ENCODE measurements around the gene RBM19. TPM values are rescaled to one million over a fixed set of nuclear protein-coding genes. Genes with fewer than 3 reads are reported as not detected.

RBM19 gene
- total and polyA plus RNA-seq, 4 donors = 7.9 to 18.7 (median 9.0) TPM

DNA sequence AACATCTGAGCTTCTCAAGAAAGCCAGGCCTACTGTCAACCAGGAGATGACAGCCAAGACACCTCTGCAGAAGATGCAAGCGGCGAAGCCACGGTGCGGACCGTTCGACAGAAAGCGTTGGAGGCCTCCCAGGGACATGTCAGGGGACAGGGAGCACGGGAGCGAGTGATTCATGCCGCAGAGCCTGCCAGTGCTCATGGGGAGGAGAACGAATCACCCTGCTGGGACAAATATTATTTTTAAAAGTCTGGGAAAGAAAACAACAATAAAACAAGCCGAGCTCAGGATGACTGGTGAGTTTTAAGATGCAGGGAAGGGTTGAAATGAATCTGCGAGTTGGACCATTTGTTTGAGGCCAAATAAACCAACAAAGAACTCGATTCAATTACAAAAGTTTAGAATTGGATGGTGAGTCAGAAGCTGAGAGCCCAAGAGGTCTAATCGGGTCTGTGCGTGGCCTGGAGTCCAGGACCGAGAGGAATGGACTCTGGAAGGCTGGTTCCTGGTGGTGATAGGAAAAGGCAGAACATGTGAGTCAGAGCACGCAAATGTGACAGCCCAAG is 91.0 kb downstream of the RBM19 start:
- TF ChIP-seq EGR1 (IDR thresholded peaks at IDR 0.05; ENCODE audit: low read depth in 2 of 2) = no peak
- no peak for TF ChIP-seq SP1 (IDR thresholded peaks at IDR 0.05)
- no peak for TF ChIP-seq JUND (IDR thresholded peaks at IDR 0.05)
- no peak for TF ChIP-seq ZBTB33 (IDR thresholded peaks at IDR 0.05)
- no peak for TF ChIP-seq TAF1 (conservative IDR thresholded peaks at IDR 0.05)
- TF ChIP-seq FOXA2 (IDR thresholded peaks at IDR 0.05) = no peak
- TF ChIP-seq MAX (IDR thresholded peaks at IDR 0.05) = no peak
- TF ChIP-seq, protein P1, sequence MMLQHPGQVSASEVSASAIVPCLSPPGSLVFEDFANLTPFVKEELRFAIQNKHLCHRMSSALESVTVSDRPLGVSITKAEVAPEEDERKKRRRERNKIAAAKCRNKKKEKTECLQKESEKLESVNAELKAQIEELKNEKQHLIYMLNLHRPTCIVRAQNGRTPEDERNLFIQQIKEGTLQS (IDR thresholded peaks at IDR 0.05) = no peak
- no peak for TF ChIP-seq NR2F2 (IDR thresholded peaks at IDR 0.05)
- no peak for TF ChIP-seq YY1 (IDR thresholded peaks at IDR 0.05)
- TF ChIP-seq GABPA (IDR thresholded peaks at IDR 0.05 in 1 of 2, conservative IDR thresholded peaks at IDR 0.05 in 1 of 2) = no peak
- TF ChIP-seq HNF4A (conservative IDR thresholded peaks at IDR 0.05) = no peak
- TF ChIP-seq RXRA (IDR thresholded peaks at IDR 0.05) = no peak
- no peak for TF ChIP-seq RAD21 (IDR thresholded peaks at IDR 0.05)
- no peak for TF ChIP-seq HNF4G (IDR thresholded peaks at IDR 0.05)
- TF ChIP-seq FOXA1 (IDR thresholded peaks at IDR 0.05) = no peak
- TF ChIP-seq, protein P2, sequence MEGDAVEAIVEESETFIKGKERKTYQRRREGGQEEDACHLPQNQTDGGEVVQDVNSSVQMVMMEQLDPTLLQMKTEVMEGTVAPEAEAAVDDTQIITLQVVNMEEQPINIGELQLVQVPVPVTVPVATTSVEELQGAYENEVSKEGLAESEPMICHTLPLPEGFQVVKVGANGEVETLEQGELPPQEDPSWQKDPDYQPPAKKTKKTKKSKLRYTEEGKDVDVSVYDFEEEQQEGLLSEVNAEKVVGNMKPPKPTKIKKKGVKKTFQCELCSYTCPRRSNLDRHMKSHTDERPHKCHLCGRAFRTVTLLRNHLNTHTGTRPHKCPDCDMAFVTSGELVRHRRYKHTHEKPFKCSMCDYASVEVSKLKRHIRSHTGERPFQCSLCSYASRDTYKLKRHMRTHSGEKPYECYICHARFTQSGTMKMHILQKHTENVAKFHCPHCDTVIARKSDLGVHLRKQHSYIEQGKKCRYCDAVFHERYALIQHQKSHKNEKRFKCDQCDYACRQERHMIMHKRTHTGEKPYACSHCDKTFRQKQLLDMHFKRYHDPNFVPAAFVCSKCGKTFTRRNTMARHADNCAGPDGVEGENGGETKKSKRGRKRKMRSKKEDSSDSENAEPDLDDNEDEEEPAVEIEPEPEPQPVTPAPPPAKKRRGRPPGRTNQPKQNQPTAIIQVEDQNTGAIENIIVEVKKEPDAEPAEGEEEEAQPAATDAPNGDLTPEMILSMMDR (IDR thresholded peaks at IDR 0.05; ENCODE audit: low read depth, low read length, missing input control) = no peak
- Histone ChIP-seq H3K9me3 (ENCODE audit: control insufficient read depth in 4 of 4, low read length in 3 of 4) (no peaks in the 10 kb centered on the region), H3K4me1 (ENCODE audit: control insufficient read depth in 4 of 4, insufficient read depth in 4 of 4, low read length in 3 of 4) (no peaks in the 10 kb centered on the region), H3K27ac (ENCODE audit: low read depth in 1 of 2, low read length in 2 of 2) (no peak overlapping the region), H3K36me3 (ENCODE audit: control insufficient read depth in 4 of 4, insufficient read depth in 3 of 4, low read depth in 1 of 4, low read length in 3 of 4) (peaks cover 0 to 4% (median under 1%) of the 10 kb centered on the region in 4 donors), H3K27me3 (ENCODE audit: control insufficient read depth in 4 of 4, insufficient read depth in 4 of 4, low read length in 3 of 4) (no peaks in the 10 kb centered on the region), H3K9ac (ENCODE audit: low read depth in 1 of 2, low read length in 2 of 2) (no peak overlapping the region), H3K4me3 (ENCODE audit: low read depth in 1 of 3, low read length in 3 of 3) (no peak overlapping the region)
- no peak for DNase-seq (ENCODE audit: low spot score)
- 97% methylated on average over 18 of the region's 18 CpGs for WGBS

DNA sequence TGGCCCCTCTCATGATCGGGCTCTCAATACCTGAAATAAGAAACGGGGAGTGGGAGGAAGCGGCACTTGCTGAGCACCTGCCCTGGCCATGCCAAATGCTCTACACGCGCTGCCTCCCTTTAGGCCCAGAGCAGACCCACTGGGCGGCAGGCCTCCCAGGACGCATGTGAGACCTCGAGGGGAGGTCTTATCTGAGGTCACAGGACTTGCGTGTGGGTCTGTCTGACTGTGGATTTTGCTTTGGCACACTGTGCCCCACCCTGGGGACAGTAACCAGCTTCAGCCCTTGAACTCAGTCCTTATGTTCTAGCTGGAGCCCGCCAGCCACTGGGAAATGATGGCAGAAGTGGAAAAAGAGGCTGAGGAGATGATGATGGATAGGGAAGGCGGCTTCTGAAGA is 91.8 kb downstream of the RBM19 start:
- Histone ChIP-seq H3K4me1 (ENCODE audit: control insufficient read depth in 4 of 4, insufficient read depth in 4 of 4, low read length in 3 of 4) (no peaks in the 10 kb centered on the region), H3K9ac (ENCODE audit: low read depth in 1 of 2, low read length in 2 of 2) (no peak overlapping the region), H3K4me3 (ENCODE audit: low read depth in 1 of 3, low read length in 3 of 3) (no peak overlapping the region), H3K36me3 (ENCODE audit: control insufficient read depth in 4 of 4, insufficient read depth in 3 of 4, low read depth in 1 of 4, low read length in 3 of 4) (peaks cover 0 to 4% (median under 1%) of the 10 kb centered on the region in 4 donors), H3K27ac (ENCODE audit: low read depth in 1 of 2, low read length in 2 of 2) (no peak overlapping the region), H3K27me3 (ENCODE audit: control insufficient read depth in 4 of 4, insufficient read depth in 4 of 4, low read length in 3 of 4) (no peaks in the 10 kb centered on the region), H3K9me3 (ENCODE audit: control insufficient read depth in 4 of 4, low read length in 3 of 4) (no peaks in the 10 kb centered on the region)
- DNase-seq (ENCODE audit: low spot score) = no peak
- WGBS = 98% methylated on average over 11 of the region's 11 CpGs
- TF ChIP-seq, protein P1 (IDR thresholded peaks at IDR 0.05) = no peak
- TF ChIP-seq, protein P2 (IDR thresholded peaks at IDR 0.05; ENCODE audit: low read depth, low read length, missing input control) = no peak
- TF ChIP-seq ZBTB33 (IDR thresholded peaks at IDR 0.05) = no peak
- no peak for TF ChIP-seq GABPA (IDR thresholded peaks at IDR 0.05 in 1 of 2, conservative IDR thresholded peaks at IDR 0.05 in 1 of 2)
- TF ChIP-seq RAD21 (IDR thresholded peaks at IDR 0.05) = no peak
- no peak for TF ChIP-seq TAF1 (conservative IDR thresholded peaks at IDR 0.05)
- TF ChIP-seq HNF4G (IDR thresholded peaks at IDR 0.05) = no peak
- no peak for TF ChIP-seq RXRA (IDR thresholded peaks at IDR 0.05)
- TF ChIP-seq HNF4A (conservative IDR thresholded peaks at IDR 0.05) = no peak
- no peak for TF ChIP-seq FOXA1 (IDR thresholded peaks at IDR 0.05)
- TF ChIP-seq SP1 (IDR thresholded peaks at IDR 0.05) = no peak
- no peak for TF ChIP-seq JUND (IDR thresholded peaks at IDR 0.05)
- TF ChIP-seq MAX (IDR thresholded peaks at IDR 0.05) = no peak
